Calu3 (cell line): ENCODE data around the gene TTC19. TPM values are rescaled to one million over a fixed set of nuclear protein-coding genes. Genes with fewer than 3 reads are reported as not detected.

Experiments used
- BruUV-seq: library from RNA; stranded (reverse); fragments of 400-500 nt; replicated peaks from 2 replicates; lab custom pipeline; 2021; lab: Mats Ljungman, UMichigan
- CTCF ChIA-PET: fragments of 300-600 bp; sonication (Branson Sonifier 250); formaldehyde crosslinking; loops from one replicate; lab custom pipeline; 2022; ENCODE audit warnings: antibody characterized with exemption; lab: Charles Lee
- DNase-seq: peaks from one replicate; pipeline ENCODE4 v3.0.0; 2022
- H3K27ac Mint-ChIP-seq: one replicate; pipeline ENCODE4 v1.8.0; 2022; ENCODE audit warnings: mixed read lengths; ENCODE audit not compliant: unreplicated experiment
- H3K27me3 Mint-ChIP-seq: one replicate; pipeline ENCODE4 v1.8.0; 2022; ENCODE audit warnings: mixed read lengths; ENCODE audit not compliant: unreplicated experiment
- H3K36me3 Mint-ChIP-seq: one replicate; pipeline ENCODE4 v1.8.0; 2022; ENCODE audit warnings: mild to moderate bottlenecking, moderate library complexity, mixed read lengths; ENCODE audit not compliant: insufficient read depth, unreplicated experiment
- H3K4me1 Mint-ChIP-seq: one replicate; pipeline ENCODE4 v1.8.0; 2022; ENCODE audit warnings: mild to moderate bottlenecking, low read depth, mixed read lengths; ENCODE audit not compliant: unreplicated experiment
- H3K4me3 Mint-ChIP-seq: one replicate; pipeline ENCODE4 v1.8.0; 2022; ENCODE audit warnings: mild to moderate bottlenecking, low read depth, moderate library complexity, mixed read lengths; ENCODE audit not compliant: unreplicated experiment
- H3K9me3 Mint-ChIP-seq: one replicate; pipeline ENCODE4 v1.8.0; 2022; ENCODE audit warnings: low read depth, mixed read lengths; ENCODE audit not compliant: unreplicated experiment
- intact Hi-C: fragments of 100-400 bp; cut with micrococcal nuclease; formaldehyde crosslinking; loops from one replicate; pipeline ENCODE4 v1.10.0; 2022; ENCODE audit not compliant: unreplicated experiment
- total RNA-seq: library from RNA; stranded (reverse); gene quantifications from 2 replicates; pipeline ENCODE4 v1.2.3, GENCODE V29; 2022
- TF ChIP-seq, protein P1 (sequence below): fragments of 200-600 bp; IDR thresholded peaks from one replicate; pipeline ENCODE4 v1.8.0; 2022; ENCODE audit warnings: antibody characterized with exemption; ENCODE audit not compliant: unreplicated experiment

The TTC19 gene
- total RNA-seq, 1 experiment from 2014 or later: 30.3 TPM

DNA sequence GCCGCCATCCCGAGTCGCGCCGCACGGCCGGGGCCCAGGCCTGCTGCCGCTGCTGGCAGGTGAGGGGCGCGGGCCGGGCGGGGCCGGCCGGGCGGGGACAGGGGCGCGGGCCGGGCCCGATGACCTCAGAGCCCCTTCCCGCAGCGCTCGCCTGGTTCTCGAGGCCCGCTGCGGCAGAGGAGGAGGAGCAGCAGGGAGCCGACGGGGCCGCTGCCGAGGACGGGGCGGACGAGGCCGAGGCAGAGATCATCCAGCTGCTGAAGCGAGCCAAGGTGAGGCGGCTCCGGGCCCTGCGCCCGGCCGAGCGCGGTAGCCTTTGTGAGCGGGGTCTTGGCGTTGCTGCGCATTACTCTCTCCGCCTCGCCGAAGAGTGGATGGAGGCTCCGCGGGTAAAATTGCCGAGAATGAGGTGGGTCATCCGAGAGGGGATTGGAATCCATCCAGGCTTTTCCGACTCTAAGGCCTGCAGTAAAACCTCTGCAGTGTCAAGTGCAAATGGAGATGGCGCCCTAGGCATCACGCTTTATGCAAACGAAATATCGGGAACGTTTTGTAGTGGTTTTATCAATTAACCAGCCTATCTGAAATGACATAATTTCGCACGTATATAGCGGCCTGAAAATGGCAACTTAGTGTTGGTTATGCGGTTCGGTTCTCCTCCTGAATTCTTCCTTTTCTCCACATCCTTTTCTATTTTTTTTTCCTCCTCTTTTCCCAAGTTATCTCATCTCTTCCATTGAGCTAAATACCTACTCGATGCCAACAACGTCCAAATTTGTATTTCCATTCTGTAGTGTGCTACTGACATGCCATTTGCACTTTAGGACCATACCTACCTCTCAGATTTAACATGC lies 577 bp downstream of the TTC19 start:
- peaks cover 5% of the 10 kb centered on the region for H3K9me3 Mint-ChIP-seq
- peaks cover 58% of the 10 kb centered on the region for H3K36me3 Mint-ChIP-seq
- TF ChIP-seq, protein P1, sequence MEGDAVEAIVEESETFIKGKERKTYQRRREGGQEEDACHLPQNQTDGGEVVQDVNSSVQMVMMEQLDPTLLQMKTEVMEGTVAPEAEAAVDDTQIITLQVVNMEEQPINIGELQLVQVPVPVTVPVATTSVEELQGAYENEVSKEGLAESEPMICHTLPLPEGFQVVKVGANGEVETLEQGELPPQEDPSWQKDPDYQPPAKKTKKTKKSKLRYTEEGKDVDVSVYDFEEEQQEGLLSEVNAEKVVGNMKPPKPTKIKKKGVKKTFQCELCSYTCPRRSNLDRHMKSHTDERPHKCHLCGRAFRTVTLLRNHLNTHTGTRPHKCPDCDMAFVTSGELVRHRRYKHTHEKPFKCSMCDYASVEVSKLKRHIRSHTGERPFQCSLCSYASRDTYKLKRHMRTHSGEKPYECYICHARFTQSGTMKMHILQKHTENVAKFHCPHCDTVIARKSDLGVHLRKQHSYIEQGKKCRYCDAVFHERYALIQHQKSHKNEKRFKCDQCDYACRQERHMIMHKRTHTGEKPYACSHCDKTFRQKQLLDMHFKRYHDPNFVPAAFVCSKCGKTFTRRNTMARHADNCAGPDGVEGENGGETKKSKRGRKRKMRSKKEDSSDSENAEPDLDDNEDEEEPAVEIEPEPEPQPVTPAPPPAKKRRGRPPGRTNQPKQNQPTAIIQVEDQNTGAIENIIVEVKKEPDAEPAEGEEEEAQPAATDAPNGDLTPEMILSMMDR: no peak
- intact Hi-C loops: loop anchor here (2.0 kb wide), 1 partner anchor 171 kb away; no protein-coding TSS in a partner anchor
- H3K27ac Mint-ChIP-seq: peak overlapping the region; percentile 89
- no TSS peak for BruUV-seq
- H3K4me3 Mint-ChIP-seq: peak overlapping the region; percentile 76
- peaks cover 16% of the 10 kb centered on the region for H3K4me1 Mint-ChIP-seq
- no peak for DNase-seq
- CTCF ChIA-PET: interaction anchor here (1.2 to 4.0 kb wide), 3 partner anchors 34 to 55 kb away, joined by 4 to 34 read pairs (median 4); partner anchors contain the start of gene ADORA2B
- H3K27me3 Mint-ChIP-seq: no peaks in the 10 kb centered on the region

GRCh38 chr17:16001226-16001897 lies 1.7 kb downstream of the TTC19 start:
- H3K9me3 Mint-ChIP-seq: peaks cover 5% of the 10 kb centered on the region
- CTCF ChIA-PET: no interaction called here
- no peak for DNase-seq
- TF ChIP-seq, protein P1: no peak
- H3K4me3 Mint-ChIP-seq: peak overlapping the region; percentile 76
- intact Hi-C loops: no loop called here
- BruUV-seq: no TSS peak
- peak overlapping the region; percentile 89 for H3K27ac Mint-ChIP-seq
- no peaks in the 10 kb centered on the region for H3K27me3 Mint-ChIP-seq
- peaks cover 65% of the 10 kb centered on the region for H3K36me3 Mint-ChIP-seq
- peaks cover 16% of the 10 kb centered on the region for H3K4me1 Mint-ChIP-seq

DNA sequence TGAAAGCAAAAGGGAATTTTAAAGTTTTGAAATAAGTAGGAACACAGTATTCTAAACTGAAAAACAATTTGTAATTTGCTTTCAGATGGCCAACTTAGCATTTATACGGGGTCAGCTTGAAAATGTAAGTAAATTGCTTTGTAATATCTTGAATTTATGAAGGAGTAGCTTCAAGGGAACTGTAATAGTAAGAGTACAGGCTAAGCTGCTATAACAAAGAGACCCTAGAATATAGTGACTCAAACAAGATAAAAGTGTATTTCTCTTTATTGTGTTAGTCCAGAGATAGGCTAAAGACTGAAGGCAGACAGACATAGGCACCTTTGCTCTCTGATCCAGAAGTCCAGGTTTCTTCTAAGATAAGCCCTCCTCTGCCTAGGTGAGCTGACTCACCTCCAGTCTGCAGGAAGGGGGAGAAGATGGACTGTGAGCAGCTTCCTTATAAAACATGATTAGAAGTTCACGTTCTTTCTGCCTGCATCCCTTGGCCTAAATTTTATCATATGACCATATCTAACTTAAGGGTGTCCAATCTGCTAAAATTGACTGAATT lies 3.2 kb downstream of the TTC19 start:
- Mint-ChIP-seq H3K27ac (no peak overlapping the region), H3K4me3 (no peak overlapping the region), H3K36me3 (peaks cover 64% of the 10 kb centered on the region), H3K27me3 (no peaks in the 10 kb centered on the region), H3K9me3 (peaks cover 5% of the 10 kb centered on the region), H3K4me1 (peaks cover 16% of the 10 kb centered on the region)
- intact Hi-C loops: no loop called here
- CTCF ChIA-PET: no interaction called here
- BruUV-seq: no TSS peak
- DNase-seq: no peak
- TF ChIP-seq, protein P1: no peak

DNA sequence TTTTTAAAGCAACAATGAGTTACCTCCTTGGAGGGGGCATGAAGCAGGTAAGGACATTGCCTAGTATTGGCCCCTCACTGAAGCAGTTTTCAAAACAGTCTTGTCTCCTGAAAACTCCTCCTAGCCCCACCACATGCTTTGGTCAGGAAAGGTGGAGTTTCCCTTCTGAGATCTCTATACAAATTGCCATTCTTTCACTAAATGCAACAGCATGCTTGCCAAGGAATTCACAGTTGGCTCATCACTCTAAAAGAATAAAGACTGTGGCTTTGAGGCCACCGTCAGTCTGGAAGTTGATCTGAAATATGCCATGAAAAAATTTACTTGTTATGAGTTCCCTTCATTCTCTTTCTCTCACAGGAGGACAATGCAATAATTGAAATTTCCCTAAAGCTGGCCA lies 4.2 kb downstream of the TTC19 start:
- intact Hi-C loops: no loop called here
- H3K36me3 Mint-ChIP-seq: peaks cover 71% of the 10 kb centered on the region
- TF ChIP-seq, protein P1: no peak
- no peak for DNase-seq
- no peak overlapping the region for H3K27ac Mint-ChIP-seq
- peaks cover 5% of the 10 kb centered on the region for H3K9me3 Mint-ChIP-seq
- CTCF ChIA-PET: no interaction called here
- BruUV-seq: no TSS peak
- no peaks in the 10 kb centered on the region for H3K27me3 Mint-ChIP-seq
- H3K4me3 Mint-ChIP-seq: no peak overlapping the region
- peaks cover 27% of the 10 kb centered on the region for H3K4me1 Mint-ChIP-seq
